Loucy (cell line): ENCODE measurements around the gene NPM1.

ENCODE experiments used
- H2AFZ ChIP-seq: fragments of 200-600 bp; sonication (generic); 2 replicates; pipeline ENCODE4 v1.6.0; 2016; ENCODE audit warnings: antibody characterized with exemption, mild to moderate bottlenecking, low read length, moderate library complexity
- H3F3A ChIP-seq: fragments of 200-600 bp; 2 replicates; pipeline ENCODE4 v1.6.0; 2016; ENCODE audit warnings: antibody characterized with exemption, low read depth, mild to moderate bottlenecking
- H3K27me3 ChIP-seq: fragments of 200-600 bp; sonication (generic); 2 replicates; pipeline ENCODE4 v1.6.1; 2014; ENCODE audit warnings: low read length, mild to moderate bottlenecking; ENCODE audit not compliant: insufficient read depth, poor library complexity, severe bottlenecking
- H3K36me3 ChIP-seq: fragments of 200-600 bp; sonication (generic); 2 replicates; pipeline ENCODE4 v1.6.1; 2016; ENCODE audit warnings: low read length; ENCODE audit not compliant: insufficient read depth
- H3K4me1 ChIP-seq: fragments of 200-600 bp; sonication (generic); 2 replicates; pipeline ENCODE4 v1.5.1; 2014; ENCODE audit warnings: low read length, mild to moderate bottlenecking; ENCODE audit not compliant: insufficient read depth, poor library complexity, severe bottlenecking
- H3K4me2 ChIP-seq: fragments of 200-600 bp; sonication (generic); 2 replicates; pipeline ENCODE4 v1.6.0; 2014; ENCODE audit warnings: antibody characterized with exemption, low read length, low read depth, mild to moderate bottlenecking; ENCODE audit not compliant: poor library complexity, severe bottlenecking
- H3K4me3 ChIP-seq: fragments of 200-600 bp; sonication (generic); 2 replicates; pipeline ENCODE4 v1.5.1; 2014; ENCODE audit warnings: low read length, mild to moderate bottlenecking, mixed read lengths; ENCODE audit not compliant: poor library complexity, severe bottlenecking
- H3K79me2 ChIP-seq: fragments of 200-600 bp; sonication (generic); 2 replicates; pipeline ENCODE4 v1.6.1; 2014; ENCODE audit warnings: low read length; ENCODE audit not compliant: insufficient read depth
- H3K9ac ChIP-seq: fragments of 200-600 bp; sonication (generic); 2 replicates; pipeline ENCODE4 v1.6.0; 2014; ENCODE audit warnings: mild to moderate bottlenecking, low read depth, low read length, moderate library complexity; ENCODE audit not compliant: poor library complexity, severe bottlenecking
- H3K9me2 ChIP-seq: fragments of 200-600 bp; sonication (generic); replicated peaks from 2 replicates; pipeline ENCODE4 v1.6.1; 2016; ENCODE audit warnings: low read depth, low read length, mixed read lengths
- H3K9me3 ChIP-seq: fragments of 200-600 bp; sonication (generic); 2 replicates; pipeline ENCODE4 v1.6.1; 2014; ENCODE audit warnings: mild to moderate bottlenecking, antibody characterized with exemption, low read length, low read depth; ENCODE audit not compliant: insufficient read depth
- H4K20me1 ChIP-seq: fragments of 200-600 bp; sonication (generic); 2 replicates; pipeline ENCODE4 v1.6.0; 2014; ENCODE audit warnings: antibody characterized with exemption, low read length, mild to moderate bottlenecking; ENCODE audit not compliant: insufficient read depth, poor library complexity, severe bottlenecking
- EZH2phosphoT487 ChIP-seq: fragments of 200-600 bp; IDR thresholded peaks from 2 replicates; pipeline ENCODE4 v1.6.1; 2018; ENCODE audit warnings: antibody characterized with exemption, mild to moderate bottlenecking, moderate library complexity, borderline replicate concordance
- TF ChIP-seq, protein P1 (sequence below): fragments of 200-600 bp; sonication (generic); conservative IDR thresholded peaks from 2 replicates; pipeline ENCODE4 v1.5.1; 2014; ENCODE audit warnings: mild to moderate bottlenecking, antibody characterized with exemption, low read length

NPM1 gene

DNA sequence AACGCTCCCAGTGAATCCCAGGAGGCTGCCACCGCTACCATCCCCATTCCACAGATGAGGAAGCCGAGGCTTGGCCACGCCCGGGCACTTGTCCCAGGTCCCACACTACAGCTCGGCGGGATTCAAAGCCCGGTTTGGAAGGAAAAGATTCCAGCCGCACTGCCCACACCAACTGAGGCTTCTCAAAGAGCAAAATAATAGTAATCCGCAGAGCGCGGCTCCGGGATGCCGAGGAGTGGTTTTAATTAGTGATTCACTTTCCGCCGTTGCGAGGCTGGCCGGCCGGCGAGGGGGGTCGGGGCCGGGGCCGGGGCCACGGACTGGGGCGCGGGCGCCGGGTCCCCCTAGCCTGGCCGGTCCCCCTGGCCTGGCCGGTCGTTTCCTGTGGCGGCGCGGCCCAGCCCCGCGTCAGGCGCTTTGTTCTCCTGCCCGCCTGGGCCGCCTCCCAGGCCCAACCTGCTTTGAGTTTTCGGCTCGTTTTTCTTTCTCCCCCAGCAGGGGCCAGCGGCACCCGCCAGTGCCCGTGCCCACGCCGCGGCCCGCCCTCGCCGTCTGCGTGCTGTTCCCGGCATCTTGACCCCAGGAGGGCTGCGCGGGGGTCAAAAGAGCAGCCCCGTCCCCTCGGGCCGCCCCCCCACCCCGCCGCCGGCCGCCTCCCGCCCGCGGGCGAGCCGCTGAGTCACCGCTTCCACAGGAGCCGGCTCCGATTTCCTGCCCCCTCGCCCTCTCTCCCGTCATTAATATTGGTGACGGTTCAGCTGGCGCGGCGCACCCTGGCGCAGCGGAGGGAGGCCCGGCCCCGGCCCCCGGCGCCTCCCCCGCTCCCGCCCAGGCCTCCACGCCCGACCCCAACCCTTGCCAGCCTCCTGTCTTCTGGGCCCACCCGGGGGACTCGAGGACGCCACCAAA lies 63.0 kb downstream of the NPM1 start:
- H3K4me3 ChIP-seq = no peak overlapping the region
- no peaks in the 10 kb centered on the region for H3K4me1 ChIP-seq
- H4K20me1 ChIP-seq = no peaks in the 10 kb centered on the region
- TF ChIP-seq EZH2phosphoT487 = no peak
- TF ChIP-seq, protein P1, sequence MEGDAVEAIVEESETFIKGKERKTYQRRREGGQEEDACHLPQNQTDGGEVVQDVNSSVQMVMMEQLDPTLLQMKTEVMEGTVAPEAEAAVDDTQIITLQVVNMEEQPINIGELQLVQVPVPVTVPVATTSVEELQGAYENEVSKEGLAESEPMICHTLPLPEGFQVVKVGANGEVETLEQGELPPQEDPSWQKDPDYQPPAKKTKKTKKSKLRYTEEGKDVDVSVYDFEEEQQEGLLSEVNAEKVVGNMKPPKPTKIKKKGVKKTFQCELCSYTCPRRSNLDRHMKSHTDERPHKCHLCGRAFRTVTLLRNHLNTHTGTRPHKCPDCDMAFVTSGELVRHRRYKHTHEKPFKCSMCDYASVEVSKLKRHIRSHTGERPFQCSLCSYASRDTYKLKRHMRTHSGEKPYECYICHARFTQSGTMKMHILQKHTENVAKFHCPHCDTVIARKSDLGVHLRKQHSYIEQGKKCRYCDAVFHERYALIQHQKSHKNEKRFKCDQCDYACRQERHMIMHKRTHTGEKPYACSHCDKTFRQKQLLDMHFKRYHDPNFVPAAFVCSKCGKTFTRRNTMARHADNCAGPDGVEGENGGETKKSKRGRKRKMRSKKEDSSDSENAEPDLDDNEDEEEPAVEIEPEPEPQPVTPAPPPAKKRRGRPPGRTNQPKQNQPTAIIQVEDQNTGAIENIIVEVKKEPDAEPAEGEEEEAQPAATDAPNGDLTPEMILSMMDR = no peak
- no peaks in the 10 kb centered on the region for H3K9me3 ChIP-seq
- H3K79me2 ChIP-seq = no peaks in the 10 kb centered on the region
- no peak overlapping the region for H3K9ac ChIP-seq
- no peaks in the 10 kb centered on the region for H3K9me2 ChIP-seq
- no peak overlapping the region for H3K4me2 ChIP-seq
- H3F3A ChIP-seq = no peaks in the 10 kb centered on the region
- no peak overlapping the region for H2AFZ ChIP-seq
- no peaks in the 10 kb centered on the region for H3K27me3 ChIP-seq
- no peaks in the 10 kb centered on the region for H3K36me3 ChIP-seq

DNA sequence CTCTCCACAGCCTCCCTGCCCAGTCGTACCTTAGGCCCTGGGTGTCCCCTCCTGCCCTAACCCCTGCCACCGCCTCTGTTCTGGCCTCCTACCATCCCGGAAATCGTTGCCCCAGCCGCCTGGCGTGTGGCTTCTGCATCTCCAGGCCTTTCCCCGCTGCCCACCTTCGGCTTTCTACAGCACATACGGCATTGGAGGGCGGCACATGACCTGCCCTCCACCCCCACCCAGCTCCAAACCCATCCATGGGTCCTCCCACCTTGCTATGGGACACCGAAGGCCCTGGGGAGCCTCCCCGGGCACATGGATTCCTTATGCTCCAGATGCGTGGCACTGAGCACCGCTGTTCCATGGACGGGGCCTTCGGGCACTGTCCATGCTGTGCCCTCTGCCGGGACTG lies 63.8 kb downstream of the NPM1 start:
- Histone ChIP-seq H4K20me1 (no peaks in the 10 kb centered on the region), H2AFZ (no peak overlapping the region), H3K79me2 (no peaks in the 10 kb centered on the region), H3K27me3 (no peaks in the 10 kb centered on the region), H3K9me3 (no peaks in the 10 kb centered on the region), H3K4me1 (no peaks in the 10 kb centered on the region), H3F3A (no peaks in the 10 kb centered on the region), H3K4me3 (no peak overlapping the region), H3K9me2 (no peaks in the 10 kb centered on the region), H3K36me3 (no peaks in the 10 kb centered on the region), H3K4me2 (no peak overlapping the region), H3K9ac (no peak overlapping the region)
- TF ChIP-seq EZH2phosphoT487 = no peak
- TF ChIP-seq, protein P1 = no peak

DNA sequence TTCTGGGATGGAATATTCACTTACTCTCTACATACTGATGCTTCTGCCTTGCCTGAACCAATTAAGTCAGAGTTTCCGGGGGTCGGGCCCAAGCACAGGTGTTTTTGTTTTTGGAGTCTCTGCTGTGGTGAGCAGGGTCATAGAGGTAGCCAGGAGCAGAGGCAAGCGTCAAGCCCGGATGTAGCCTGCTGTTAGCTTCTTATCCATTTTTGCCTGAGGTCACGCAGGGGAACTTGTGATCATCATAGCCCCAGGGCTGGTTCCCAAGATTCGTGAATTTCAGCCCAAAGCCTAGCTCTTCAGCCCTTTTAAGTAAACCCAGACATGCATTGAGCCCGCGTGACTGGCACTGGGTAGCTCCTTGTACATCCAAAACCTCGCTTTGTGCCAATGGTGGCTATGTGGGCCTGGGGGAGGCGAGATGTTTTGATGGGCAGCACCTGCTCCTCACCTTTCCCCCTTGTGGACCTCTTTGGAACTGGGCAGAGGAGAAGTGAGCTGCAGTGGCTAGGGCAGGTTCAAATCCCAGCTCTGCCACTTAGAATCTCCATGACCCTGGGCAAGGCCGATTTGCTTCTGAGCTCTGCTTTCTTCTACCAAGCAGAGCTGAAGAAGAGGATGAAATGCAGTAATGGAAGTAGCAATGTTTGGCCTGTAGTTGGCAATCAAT lies 65.5 kb downstream of the NPM1 start:
- TF ChIP-seq, protein P1 = no peak
- TF ChIP-seq EZH2phosphoT487 = no peak
- Histone ChIP-seq H3K9ac (no peak overlapping the region), H2AFZ (no peak overlapping the region), H3K79me2 (no peaks in the 10 kb centered on the region), H3K36me3 (no peaks in the 10 kb centered on the region), H3K9me3 (no peaks in the 10 kb centered on the region), H3K4me3 (no peak overlapping the region), H3K27me3 (no peaks in the 10 kb centered on the region), H3K4me2 (no peak overlapping the region), H3K4me1 (no peaks in the 10 kb centered on the region), H4K20me1 (no peaks in the 10 kb centered on the region), H3K9me2 (no peaks in the 10 kb centered on the region), H3F3A (no peaks in the 10 kb centered on the region)
